Pulmonary artery endothelial cell (primary cell): ENCODE results near the gene ARHGEF38. TPM values are rescaled to one million over a fixed set of nuclear protein-coding genes. Genes with fewer than 3 reads are reported as not detected.

Experiments
- DNase-seq: peaks from one replicate; pipeline ENCODE4 v3.0.0-alpha.2; 2011; ENCODE audit warnings: low read depth, low spot score
- total RNA-seq: library from RNA; depleted of rRNA; stranded (reverse); fragments of >200 nt; gene quantifications from 2 replicates; pipeline ENCODE4 v1.2.3, GENCODE V29; 2014

The ARHGEF38 gene
- total RNA-seq: not detected in 2 replicates

GRCh38 chr4:105551965-105552746, at the start of gene ARHGEF38:
TSS of gene ARHGEF38 (plus strand) at chr4:105552620. CDS start at chr4:105552766, 146 bp downstream.
- no peak for DNase-seq

GRCh38 chr4:105503484-105503883, 48.9 kb upstream of the ARHGEF38 start:
- no peak for DNase-seq

- DNase-seq: no peak
These were observed 47.7 kb upstream of the ARHGEF38 start for GRCh38 chr4:105504744-105505143.

- no peak for DNase-seq
These were observed 43.1 kb upstream of the ARHGEF38 start for GRCh38 chr4:105509291-105509690.

GRCh38 chr4:105509714-105510113, 42.7 kb upstream of the ARHGEF38 start:
- no peak for DNase-seq

- no peak for DNase-seq
These were observed 42.2 kb upstream of the ARHGEF38 start for GRCh38 chr4:105510245-105510644.

GRCh38 chr4:105520819-105521790, 31.3 kb upstream of the ARHGEF38 start:
- no peak for DNase-seq

- no peak for DNase-seq
These were observed 25.8 kb upstream of the ARHGEF38 start for GRCh38 chr4:105526656-105527055.

- no peak for DNase-seq
These were observed 25.3 kb upstream of the ARHGEF38 start for GRCh38 chr4:105527081-105527480.

GRCh38 chr4:105536601-105537000, 15.8 kb upstream of the ARHGEF38 start:
- no peak for DNase-seq

GRCh38 chr4:105541420-105541819, 11.0 kb upstream of the ARHGEF38 start:
- DNase-seq: no peak

GRCh38 chr4:105542039-105542438, 10.4 kb upstream of the ARHGEF38 start:
- no peak for DNase-seq

GRCh38 chr4:105543346-105543745, 9.1 kb upstream of the ARHGEF38 start:
- no peak for DNase-seq

- DNase-seq: no peak
These were observed 8.5 kb upstream of the ARHGEF38 start for GRCh38 chr4:105543881-105544280.

GRCh38 chr4:105544520-105545286, 7.7 kb upstream of the ARHGEF38 start:
- no peak for DNase-seq

GRCh38 chr4:105546086-105546485, 6.3 kb upstream of the ARHGEF38 start:
- no peak for DNase-seq

GRCh38 chr4:105547769-105548168, 4.7 kb upstream of the ARHGEF38 start:
- no peak for DNase-seq

GRCh38 chr4:105548483-105548882, 3.9 kb upstream of the ARHGEF38 start:
- DNase-seq: no peak

- DNase-seq: no peak
These were observed 1.8 kb upstream of the ARHGEF38 start for GRCh38 chr4:105550641-105551040.

- no peak for DNase-seq
These were observed 3.0 kb downstream of the ARHGEF38 start for GRCh38 chr4:105555409-105555808.

- DNase-seq: no peak
These were observed 3.8 kb downstream of the ARHGEF38 start for GRCh38 chr4:105556206-105556605.
